Activated naive CD4-positive, alpha-beta T cell treated with Interleukin-2 at 50 U/mL for 16 hours (primary cell): ENCODE measurements around the gene MTMR2.

Experiments
- DNase-seq: peaks from one replicate; pipeline ENCODE4 v3.0.0-alpha.2; 2020

Gene MTMR2

DNA sequence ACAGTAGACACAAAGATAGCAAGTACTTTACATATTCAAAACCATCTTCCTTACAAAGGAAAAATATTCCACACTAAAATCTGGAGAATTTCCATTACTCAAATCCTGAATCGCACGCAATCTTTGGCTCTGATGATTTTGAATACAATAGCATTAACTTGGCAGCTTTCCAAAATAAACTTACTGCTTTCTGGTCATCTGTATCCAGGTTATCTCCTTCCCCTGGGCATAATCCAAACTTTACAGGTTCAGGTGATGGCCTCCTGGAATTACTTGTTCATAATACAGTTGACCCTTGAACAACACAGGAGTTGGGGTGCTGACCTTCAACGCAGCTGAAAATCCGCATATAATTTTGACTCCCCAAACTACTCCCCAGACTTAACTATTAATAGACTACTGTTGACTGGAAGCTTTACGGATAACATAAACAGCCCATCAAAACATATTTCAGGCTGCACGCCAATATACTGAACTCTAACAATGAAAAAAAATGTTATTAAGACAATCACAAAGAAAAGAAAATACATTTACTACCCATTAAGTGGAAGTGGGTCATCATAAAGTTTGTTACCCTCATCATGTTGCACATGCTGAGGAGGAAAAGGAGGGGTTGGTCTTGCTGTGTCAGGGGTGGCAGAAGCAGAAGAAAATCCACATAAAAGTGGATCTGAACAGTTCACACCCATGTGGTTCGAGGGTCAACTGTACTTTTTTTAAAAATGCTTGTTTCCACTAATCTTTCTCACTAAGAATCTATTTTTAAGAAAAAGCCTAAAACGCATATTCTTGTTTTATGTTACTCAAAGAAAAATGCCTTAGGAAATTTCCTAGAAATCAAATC is 6.5 kb downstream of the MTMR2 start:
- DNase-seq, result no peak

DNA sequence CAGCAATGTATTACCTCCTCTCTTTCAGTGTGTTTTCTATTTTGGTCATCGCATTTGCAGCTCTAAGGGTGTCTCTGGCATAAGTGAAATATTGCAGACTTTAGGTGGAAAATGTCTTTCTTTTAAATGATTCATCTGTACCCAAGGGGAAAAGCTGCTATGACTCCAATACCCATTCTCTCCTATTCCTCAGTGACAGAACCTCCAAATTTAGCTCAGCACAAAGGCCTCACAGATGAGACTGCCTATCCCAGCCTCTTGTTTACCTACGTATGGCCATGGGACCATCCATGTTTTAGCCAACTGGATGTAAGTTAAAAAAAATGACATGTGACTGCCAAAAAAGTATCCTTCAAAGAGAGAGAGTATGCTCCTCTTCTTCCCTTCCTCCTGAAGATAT is 7.9 kb downstream of the MTMR2 start:
- no peak for DNase-seq

DNA sequence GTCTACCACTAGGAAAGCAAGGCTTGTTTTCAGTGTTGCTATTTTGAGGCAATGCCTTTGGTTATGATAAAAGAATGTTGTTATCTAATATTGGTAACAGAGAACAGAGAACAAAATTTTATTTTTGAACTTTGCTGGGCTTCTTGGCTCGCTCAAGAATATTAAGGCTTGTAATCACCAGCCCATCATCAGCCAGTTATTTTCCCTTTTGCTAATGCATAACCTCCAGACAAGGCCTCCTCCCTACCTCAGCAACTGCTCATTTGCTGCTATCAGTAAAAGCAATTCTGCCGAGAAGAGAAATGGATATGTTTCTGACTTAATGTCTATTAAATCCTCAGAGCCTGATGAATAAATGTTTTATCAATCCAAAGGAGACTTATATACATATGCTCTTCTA is 8.9 kb downstream of the MTMR2 start:
- no peak for DNase-seq

DNA sequence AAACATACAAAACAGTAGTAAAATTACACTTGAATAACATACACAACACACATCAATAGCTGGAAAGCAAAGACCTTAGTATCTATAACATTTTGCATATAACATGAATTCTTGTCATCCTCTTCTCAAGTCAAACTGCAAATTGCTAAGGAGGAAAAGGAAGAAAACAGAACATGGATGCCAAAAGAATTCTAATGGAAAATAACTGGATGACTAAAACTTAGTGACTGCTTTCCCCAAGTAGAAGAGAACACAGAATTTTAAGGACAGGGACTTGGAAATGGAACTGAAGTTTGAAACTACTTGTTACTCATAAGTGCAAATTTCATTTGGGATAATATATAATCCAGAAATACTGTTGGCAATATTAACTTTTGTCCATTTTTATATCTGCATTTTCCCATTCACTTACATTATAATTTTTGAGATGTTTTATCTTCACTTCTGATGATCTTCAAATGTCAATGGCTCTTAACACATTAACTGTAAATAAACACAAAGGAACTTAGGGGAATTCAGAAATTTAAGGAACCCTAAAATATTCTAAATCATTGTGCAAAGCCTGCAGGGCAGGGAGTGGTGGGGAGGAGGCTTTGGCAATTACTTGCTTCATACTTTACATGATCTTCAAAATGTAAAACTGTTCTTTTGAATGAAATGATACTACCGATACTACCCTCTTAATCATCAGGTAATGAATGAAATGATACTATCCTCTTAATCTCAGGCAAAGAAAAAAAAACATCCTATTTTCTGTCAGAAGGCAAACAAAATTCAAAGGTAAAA is 9.9 kb downstream of the MTMR2 start:
- DNase-seq, result no peak

DNA sequence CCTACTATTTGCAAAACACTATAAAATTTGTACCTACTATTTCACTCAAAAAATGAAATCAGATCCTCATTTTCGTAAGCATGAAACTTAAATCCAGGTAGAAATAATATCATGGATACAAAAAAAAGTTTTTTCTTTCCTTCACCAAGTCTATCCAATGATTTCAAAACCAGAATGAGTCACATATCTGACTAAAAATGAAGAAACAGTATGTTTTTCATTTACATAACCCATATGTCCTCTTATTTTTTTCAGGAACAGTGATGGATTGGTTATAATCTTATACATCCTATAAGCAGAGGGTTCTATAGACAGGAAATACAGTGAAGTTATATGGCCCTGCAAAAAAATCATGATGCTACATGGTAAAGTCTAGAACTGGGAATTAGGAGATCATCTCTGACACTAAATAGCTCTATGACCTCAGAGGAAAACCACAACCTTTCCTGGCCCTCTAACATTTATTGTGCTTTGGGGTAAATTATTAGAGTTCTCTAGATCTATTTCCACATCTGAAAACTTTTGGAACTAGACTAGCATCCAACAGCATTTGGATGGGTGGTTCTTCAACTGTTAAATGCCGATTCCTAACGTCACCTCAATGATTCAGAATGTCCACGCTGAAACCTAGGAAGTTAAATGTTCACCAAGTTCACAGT is 10.9 kb downstream of the MTMR2 start:
- DNase-seq, result no peak

DNA sequence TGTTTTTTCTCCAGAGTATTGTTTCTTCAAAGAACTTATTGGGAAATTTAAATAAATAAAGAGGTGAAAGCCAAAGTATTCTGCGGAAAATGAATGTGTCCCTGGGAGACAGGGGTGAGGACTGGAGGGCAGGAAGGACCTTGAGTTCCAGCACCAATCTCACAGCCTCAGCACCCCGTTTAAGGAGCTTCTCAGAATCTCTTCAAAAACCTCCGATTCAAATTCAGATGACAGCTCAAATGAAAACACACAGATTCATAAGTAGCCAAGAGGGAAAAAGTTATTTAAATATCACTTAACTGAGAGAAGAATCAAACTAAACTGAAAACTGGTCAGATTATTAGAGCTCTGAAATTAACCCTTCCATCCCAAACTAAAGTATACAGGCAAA is 12.5 kb downstream of the MTMR2 start:
- DNase-seq, result no peak

DNA sequence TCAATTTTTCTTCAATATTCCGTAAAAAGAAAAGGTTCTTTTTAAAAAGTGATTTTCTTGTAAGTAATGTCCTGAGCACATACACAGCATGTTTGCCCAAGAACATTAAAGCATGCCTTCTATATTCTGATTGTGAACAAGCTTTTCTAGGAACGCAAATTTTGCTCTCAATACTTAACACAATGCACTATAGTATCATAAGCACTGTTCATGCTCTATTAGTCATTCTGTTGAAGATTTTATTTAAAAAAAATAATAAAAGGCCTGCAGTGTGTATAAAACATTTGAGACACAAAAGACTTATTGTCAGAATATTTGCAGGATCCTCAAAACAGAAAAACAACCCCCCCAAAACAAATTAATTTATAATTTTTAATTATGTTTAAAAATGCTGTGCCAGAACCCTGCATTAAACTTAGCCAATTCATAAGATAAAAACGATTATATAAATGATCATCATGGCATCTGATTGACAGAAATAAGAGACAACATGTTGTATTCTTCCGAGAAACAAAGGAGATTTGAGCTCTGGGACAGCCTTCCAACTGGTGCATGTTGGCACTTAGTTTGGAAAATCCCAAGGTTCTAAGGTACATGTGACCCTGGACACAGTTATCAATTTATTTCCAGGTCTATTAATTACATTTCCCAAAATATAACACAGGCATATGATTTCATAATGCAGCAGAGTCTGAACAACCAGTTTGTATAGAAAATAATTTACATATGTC is 13.1 kb downstream of the MTMR2 start:
- DNase-seq, result no peak

GRCh38 chr11:95908826-95909225 is 15.1 kb downstream of the MTMR2 start:
- no peak for DNase-seq

DNA sequence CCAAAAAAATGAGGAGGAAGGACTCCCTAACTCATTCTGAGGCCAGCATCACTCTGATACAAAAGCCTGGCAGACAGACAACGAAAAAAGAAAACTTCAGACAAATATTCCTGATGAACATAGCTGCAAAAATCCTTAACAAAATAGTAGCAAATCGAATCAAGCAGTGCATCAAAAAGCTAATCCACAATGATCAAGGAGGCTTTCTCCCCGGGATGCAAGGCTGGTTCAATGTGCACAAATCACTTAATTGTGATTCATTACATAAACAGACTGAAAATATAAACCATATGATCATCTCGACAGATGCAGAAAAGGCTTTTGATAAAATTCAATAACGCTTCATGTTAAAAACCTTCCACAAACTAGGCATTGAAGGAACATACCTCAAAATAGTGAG is 16.4 kb downstream of the MTMR2 start:
- DNase-seq, result no peak

DNA sequence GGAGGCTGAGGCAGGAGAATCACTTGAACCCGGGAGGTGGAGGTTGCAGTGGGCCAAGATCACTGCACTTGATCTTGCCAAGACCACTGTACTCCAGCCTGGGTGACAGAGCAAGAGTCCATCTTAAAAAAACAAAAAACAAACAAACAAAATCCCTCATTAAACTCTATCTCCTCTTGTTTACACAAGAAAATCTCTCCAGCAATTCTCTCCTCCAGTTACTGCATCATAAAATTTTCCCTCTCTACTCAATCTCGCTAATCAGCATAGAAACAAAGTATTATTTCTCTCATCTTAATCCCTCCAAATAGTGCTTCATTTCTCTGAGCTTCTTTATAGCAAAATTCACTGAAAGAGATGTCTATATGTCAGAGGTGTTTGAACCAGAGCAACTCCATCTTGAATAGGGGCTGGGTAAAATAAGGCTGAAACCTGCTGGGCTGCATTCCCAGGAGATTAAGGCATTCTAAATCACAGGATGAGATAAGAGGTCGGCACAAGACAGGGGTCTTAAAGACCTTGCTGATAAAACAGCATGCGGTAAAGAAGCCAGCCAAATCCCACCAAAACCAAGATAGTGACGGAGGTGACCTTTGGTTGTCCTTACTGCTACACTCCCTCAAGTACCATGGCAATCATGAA is 19.8 kb downstream of the MTMR2 start:
- no peak for DNase-seq

GRCh38 chr11:95898782-95899181 is 25.1 kb downstream of the MTMR2 start:
- no peak for DNase-seq

- no peak for DNase-seq
Measured at GRCh38 chr11:95897731-95898130, 26.2 kb downstream of the MTMR2 start.

GRCh38 chr11:95895815-95896214 is 28.1 kb downstream of the MTMR2 start:
- DNase-seq, result no peak

DNA sequence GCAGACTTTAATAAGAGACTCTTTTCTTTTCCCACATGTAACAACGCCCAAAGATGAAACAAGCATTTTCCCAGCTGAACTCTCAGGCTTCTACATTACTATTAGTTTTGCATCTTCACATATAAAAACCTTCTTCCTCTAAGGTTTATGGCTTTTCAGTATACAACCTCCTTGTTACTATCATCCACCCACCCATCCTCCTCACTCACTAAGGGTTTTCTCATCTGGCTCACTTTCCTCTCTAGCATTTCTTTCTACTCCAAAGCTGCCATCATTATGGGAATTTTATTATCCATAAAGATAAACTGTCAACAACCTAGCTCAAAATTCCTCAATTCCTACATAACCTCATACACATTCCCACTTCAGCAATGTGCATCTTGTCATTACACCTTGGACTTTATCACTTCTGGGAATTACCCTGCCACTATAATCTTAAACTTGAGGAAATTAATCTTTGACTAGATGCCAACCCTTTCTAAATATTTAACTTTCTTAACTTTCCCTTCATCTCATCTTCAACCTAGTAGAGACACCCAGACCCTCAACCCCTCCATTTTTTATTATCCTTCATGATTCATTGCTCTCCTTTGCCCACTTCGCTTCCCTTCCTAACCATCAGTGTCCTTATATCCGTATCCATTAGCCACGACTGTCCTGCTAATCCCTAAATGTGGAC is 30.9 kb downstream of the MTMR2 start:
- no peak for DNase-seq

GRCh38 chr11:95892492-95892891 is 31.4 kb downstream of the MTMR2 start:
- DNase-seq, result no peak

GRCh38 chr11:95891423-95892170 is 32.3 kb downstream of the MTMR2 start:
- no peak for DNase-seq

DNA sequence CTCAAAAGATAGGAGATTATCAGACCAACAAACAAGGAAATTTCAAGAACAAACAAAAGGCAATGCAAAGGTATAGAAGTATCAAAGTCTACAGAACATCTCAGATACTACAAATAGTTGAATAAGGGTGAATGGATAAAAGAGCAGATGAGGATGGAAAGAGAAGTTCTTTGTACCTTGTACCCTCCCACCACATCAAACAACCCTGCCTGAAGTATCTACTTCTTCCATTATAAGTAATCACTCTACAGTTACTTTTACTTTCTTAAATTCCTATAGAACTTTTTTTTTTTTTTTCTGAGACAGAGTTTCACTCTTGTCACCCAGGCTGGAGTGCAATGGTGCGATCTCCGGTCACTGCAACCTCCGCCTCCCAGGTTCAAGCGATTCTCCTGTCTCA is 35.1 kb downstream of the MTMR2 start:
- DNase-seq, result no peak

- no peak for DNase-seq
Measured at GRCh38 chr11:95888439-95888838, 35.5 kb downstream of the MTMR2 start.

DNA sequence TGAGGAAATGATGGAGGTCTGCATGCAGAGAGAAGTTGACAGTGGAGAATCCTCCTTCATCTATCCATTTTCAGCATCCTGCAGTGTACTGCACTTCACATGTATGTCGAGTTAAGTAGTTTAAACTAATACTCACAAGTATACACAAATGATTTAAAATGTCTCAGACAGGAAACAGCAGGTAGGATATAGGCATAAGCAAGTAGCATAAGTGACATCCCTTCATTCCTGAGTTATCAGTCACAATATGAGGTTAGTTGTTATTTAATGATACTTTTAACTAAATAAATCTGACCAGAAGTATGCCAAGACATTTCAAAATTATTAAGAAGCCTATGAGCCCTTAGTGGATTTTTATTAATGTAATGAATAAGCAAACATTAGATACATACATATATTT is 37.4 kb downstream of the MTMR2 start:
- DNase-seq, result no peak

- DNase-seq, result no peak
Measured at GRCh38 chr11:95884802-95885201, 39.1 kb downstream of the MTMR2 start.

DNA sequence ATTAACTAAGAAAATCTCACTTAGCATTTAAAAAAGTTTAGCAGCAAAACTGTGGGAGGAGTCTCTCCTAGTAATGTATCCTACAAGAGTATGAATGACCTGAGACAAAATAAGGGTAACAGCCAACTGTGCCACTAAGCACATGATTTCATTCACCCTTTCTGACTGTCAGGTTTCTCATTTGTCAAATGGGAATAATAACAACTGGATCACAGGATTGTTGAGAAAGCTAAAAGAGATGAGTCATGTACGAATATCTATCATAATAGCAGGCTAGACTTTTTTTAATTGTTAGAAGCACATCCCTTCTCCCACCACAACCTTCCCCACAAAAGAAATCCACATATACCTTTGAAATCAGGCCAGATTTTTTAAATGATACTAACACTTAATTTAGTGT is 39.5 kb downstream of the MTMR2 start:
- DNase-seq, result no peak
